CD4-positive, CD25-positive, alpha-beta regulatory T cell (primary cell): ENCODE measurements around the gene CAMK1D. TPM values are rescaled to one million over a fixed set of nuclear protein-coding genes. Genes with fewer than 3 reads are reported as not detected.

Experiments used
- ATAC-seq, 2 donors: fragments of 150-1000 bp; cut with Tn5 transposase; one replicate each; pipeline ENCODE4 v1.10.0; 2021; ENCODE audit warnings: low read depth in 2 of 2, moderate number of reproducible peaks in 2 of 2, moderate library complexity in 1 of 2
- DNase-seq, 3 donors: peaks; one replicate each; pipeline versions ENCODE4 v3.0.0 to v3.0.0-alpha.2; 2012 to 2022; ENCODE audit warnings: mixed read lengths in 1 of 3
- H3K27ac ChIP-seq: one replicate; pipeline ENCODE4 v1.7.0; 2013; ENCODE audit warnings: mild to moderate bottlenecking, low read length; ENCODE audit not compliant: insufficient read depth, poor library complexity, severe bottlenecking
- H3K27me3 ChIP-seq: one replicate; pipeline ENCODE4 v1.7.0; 2013; ENCODE audit warnings: low read length; ENCODE audit not compliant: control insufficient read depth, insufficient read depth
- H3K36me3 ChIP-seq: one replicate; pipeline ENCODE4 v1.7.0; 2013; ENCODE audit warnings: mild to moderate bottlenecking, low read length, moderate library complexity; ENCODE audit not compliant: control insufficient read depth, insufficient read depth
- H3K4me1 ChIP-seq: 2 replicates; pipeline ENCODE4 v1.7.0; 2013; ENCODE audit warnings: mild to moderate bottlenecking, low read length; ENCODE audit not compliant: insufficient read depth, control insufficient read depth, poor library complexity, severe bottlenecking
- H3K4me3 ChIP-seq: one replicate; pipeline ENCODE4 v1.7.0; 2013; ENCODE audit warnings: low read depth, mild to moderate bottlenecking, low read length, moderate library complexity
- H3K9me3 ChIP-seq, 2 experiments: 1 replicate in 1 of 2; 2 replicates in 1 of 2; pipeline ENCODE4 v1.7.0; 2013; ENCODE audit warnings: low read length in 2 of 2, mild to moderate bottlenecking in 1 of 2, moderate library complexity in 1 of 2; ENCODE audit not compliant: control insufficient read depth in 2 of 2
- H3K27ac Mint-ChIP-seq, 3 donors: one replicate each; pipeline ENCODE4 v1.8.0; 2020 to 2022; ENCODE audit warnings: mild to moderate bottlenecking in 3 of 3, mixed read lengths in 3 of 3, moderate library complexity in 2 of 3
- H3K27me3 Mint-ChIP-seq: one replicate; pipeline ENCODE4 v1.8.0; 2022; ENCODE audit warnings: mild to moderate bottlenecking, mixed read lengths
- H3K36me3 Mint-ChIP-seq: one replicate; pipeline ENCODE4 v1.8.0; 2020; ENCODE audit warnings: mixed read lengths
- H3K4me1 Mint-ChIP-seq, 4 donors: one replicate each; pipeline ENCODE4 v1.8.0; 2020 to 2022; ENCODE audit warnings: mixed read lengths in 4 of 4, mild to moderate bottlenecking in 1 of 4
- H3K4me3 Mint-ChIP-seq, 4 donors: one replicate each; pipeline ENCODE4 v1.8.0; 2020 to 2022; ENCODE audit warnings: mild to moderate bottlenecking in 4 of 4, mixed read lengths in 4 of 4, moderate library complexity in 3 of 4
- H3K9me3 Mint-ChIP-seq, 7 donors: one replicate each; pipeline ENCODE4 v1.8.0; 2020 to 2022; ENCODE audit warnings: mixed read lengths in 7 of 7, mild to moderate bottlenecking in 3 of 7, moderate library complexity in 2 of 7
- polyA plus RNA-seq, 4 donors: library from polyadenylated mRNA; unstranded; fragments of 300-500 nt; fragmentation: Illumina TruSeq; gene quantifications; one replicate each; pipeline ENCODE4 v1.2.3, GENCODE V29; 2021
- total RNA-seq: library from RNA; stranded (reverse); gene quantifications from one replicate; pipeline ENCODE4 v1.2.3, GENCODE V29; 2022

CAMK1D gene
- total and polyA plus RNA-seq, 5 donors from 2014 or later = 4.4 to 25.3 (median 5.2) TPM

DNA sequence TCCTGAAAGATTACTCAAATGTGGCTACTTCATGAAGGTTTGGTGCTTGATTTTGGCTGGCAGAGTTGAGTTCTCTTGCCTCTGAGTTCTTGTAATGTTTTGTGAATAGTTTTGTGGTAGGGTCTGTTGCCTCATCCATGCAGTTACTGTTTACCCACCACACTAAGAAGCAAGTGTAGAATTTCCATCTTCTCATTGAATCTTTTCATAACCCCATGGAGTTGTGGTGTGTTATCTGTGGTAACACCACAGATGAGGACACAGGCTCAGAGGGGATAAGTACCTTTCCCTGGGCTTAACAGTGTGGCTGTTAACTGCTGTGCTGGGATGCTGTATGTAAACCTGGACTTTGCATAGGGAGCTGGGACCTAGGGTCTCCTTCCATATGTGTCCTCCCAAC lies 186.3 kb downstream of the CAMK1D start:
- peaks cover 3% of the 10 kb centered on the region for H3K36me3 Mint-ChIP-seq

GRCh38 chr10:12538491-12538995 lies 189.2 kb downstream of the CAMK1D start:
- H3K36me3 Mint-ChIP-seq = no peaks in the 10 kb centered on the region
- Histone ChIP-seq H3K27me3 (no peaks in the 10 kb centered on the region), H3K9me3 (no peaks in the 10 kb centered on the region), H3K27ac (no peak overlapping the region), H3K4me1 (no peaks in the 10 kb centered on the region), H3K36me3 (no peaks in the 10 kb centered on the region), H3K4me3 (no peak overlapping the region)
- H3K9me3 Mint-ChIP-seq = peaks cover 0 to 5% (median 0%) of the 10 kb centered on the region in 7 donors
- H3K4me1 Mint-ChIP-seq = peaks cover 12 to 27% (median 19%) of the 10 kb centered on the region in 4 donors
- DNase-seq (no peak), ATAC-seq (no peak)
- H3K27me3 Mint-ChIP-seq = no peaks in the 10 kb centered on the region
- peak overlapping the region in 1 of 3 donors; percentile 50 for H3K27ac Mint-ChIP-seq
- no peak overlapping the region for H3K4me3 Mint-ChIP-seq

More for the DNA sequence above, 186.3 kb downstream of the CAMK1D start:
- Histone ChIP-seq H3K36me3 (no peaks in the 10 kb centered on the region), H3K4me1 (no peaks in the 10 kb centered on the region), H3K27me3 (no peaks in the 10 kb centered on the region), H3K4me3 (no peak overlapping the region), H3K9me3 (no peaks in the 10 kb centered on the region), H3K27ac (no peak overlapping the region)
- Mint-ChIP-seq H3K9me3 (peaks cover 0 to 10% (median 2%) of the 10 kb centered on the region in 7 donors), H3K4me1 (peaks cover 12 to 23% (median 18%) of the 10 kb centered on the region in 4 donors), H3K27ac (no peak overlapping the region), H3K27me3 (no peaks in the 10 kb centered on the region), H3K4me3 (no peak overlapping the region)
- no peak for ATAC-seq
- DNase-seq = no peak

- no peak overlapping the region for H3K4me3 Mint-ChIP-seq
- Histone ChIP-seq H3K4me3 (no peak overlapping the region), H3K27me3 (no peaks in the 10 kb centered on the region), H3K4me1 (no peaks in the 10 kb centered on the region), H3K36me3 (no peaks in the 10 kb centered on the region), H3K9me3 (no peaks in the 10 kb centered on the region), H3K27ac (no peak overlapping the region)
- H3K27me3 Mint-ChIP-seq = no peaks in the 10 kb centered on the region
- no peaks in the 10 kb centered on the region for H3K36me3 Mint-ChIP-seq
- ATAC-seq = no peak
- H3K27ac Mint-ChIP-seq = no peak overlapping the region
- peaks cover 14 to 26% (median 19%) of the 10 kb centered on the region in 4 donors for H3K4me1 Mint-ChIP-seq
- DNase-seq = no peak
- H3K9me3 Mint-ChIP-seq = no peaks in the 10 kb centered on the region
Measured at GRCh38 chr10:12539350-12540164, 190.2 kb downstream of the CAMK1D start.

GRCh38 chr10:12540341-12540781 lies 191.0 kb downstream of the CAMK1D start:
- Histone ChIP-seq H3K9me3 (no peaks in the 10 kb centered on the region), H3K27ac (no peak overlapping the region), H3K27me3 (no peaks in the 10 kb centered on the region), H3K4me3 (no peak overlapping the region), H3K36me3 (no peaks in the 10 kb centered on the region), H3K4me1 (no peaks in the 10 kb centered on the region)
- ATAC-seq (no peak), DNase-seq (no peak)
- H3K27ac Mint-ChIP-seq = no peak overlapping the region
- no peak overlapping the region for H3K4me3 Mint-ChIP-seq
- no peaks in the 10 kb centered on the region for H3K36me3 Mint-ChIP-seq
- peaks cover 0 to 1% (median 0%) of the 10 kb centered on the region in 7 donors for H3K9me3 Mint-ChIP-seq
- H3K27me3 Mint-ChIP-seq = no peaks in the 10 kb centered on the region
- peaks cover 12 to 25% (median 17%) of the 10 kb centered on the region in 4 donors for H3K4me1 Mint-ChIP-seq

GRCh38 chr10:12541446-12542067 lies 192.2 kb downstream of the CAMK1D start:
- Mint-ChIP-seq H3K27ac (peak overlapping the region in 1 of 3 donors; percentile 43), H3K4me3 (no peak overlapping the region), H3K4me1 (peaks cover 10 to 25% (median 17%) of the 10 kb centered on the region in 4 donors), H3K27me3 (no peaks in the 10 kb centered on the region), H3K9me3 (peaks cover 0 to 5% (median 2%) of the 10 kb centered on the region in 7 donors), H3K36me3 (no peaks in the 10 kb centered on the region)
- Histone ChIP-seq H3K27ac (no peak overlapping the region), H3K4me1 (no peaks in the 10 kb centered on the region), H3K27me3 (no peaks in the 10 kb centered on the region), H3K36me3 (no peaks in the 10 kb centered on the region), H3K4me3 (no peak overlapping the region), H3K9me3 (no peaks in the 10 kb centered on the region)
- no peak for ATAC-seq
- no peak for DNase-seq

DNA sequence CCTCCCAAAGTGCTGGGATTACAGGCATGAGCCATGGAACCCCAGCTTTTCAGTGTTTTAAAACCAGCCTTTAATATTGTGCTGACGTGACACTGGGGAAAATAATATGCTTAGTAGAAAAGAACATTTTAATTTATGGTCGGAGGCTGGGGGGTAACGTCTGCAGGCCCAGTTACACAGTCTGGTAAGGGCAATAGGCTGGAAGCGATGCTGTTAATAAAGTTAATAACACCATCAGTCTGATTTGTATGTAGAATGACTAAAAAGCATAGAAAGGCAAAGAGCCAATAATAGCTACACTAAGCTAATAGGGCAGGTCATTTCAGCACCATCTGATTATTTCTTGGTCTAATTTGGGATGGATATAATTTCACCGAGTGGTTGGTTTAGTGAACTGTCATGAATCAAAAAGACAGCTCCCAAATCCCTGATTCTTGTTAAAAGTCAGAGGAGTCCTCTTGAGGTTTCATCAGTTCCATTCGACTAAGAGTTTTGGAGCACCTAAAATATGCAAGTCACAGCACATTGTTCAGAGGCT lies 192.9 kb downstream of the CAMK1D start:
- Mint-ChIP-seq H3K9me3 (peaks cover 0 to 5% (median 2%) of the 10 kb centered on the region in 7 donors), H3K27me3 (no peaks in the 10 kb centered on the region), H3K4me1 (peaks cover 15 to 26% (median 20%) of the 10 kb centered on the region in 4 donors), H3K27ac (no peak overlapping the region), H3K4me3 (no peak overlapping the region), H3K36me3 (no peaks in the 10 kb centered on the region)
- ATAC-seq (no peak), DNase-seq (no peak)
- H3K27ac ChIP-seq = no peak overlapping the region
- H3K9me3 ChIP-seq = no peaks in the 10 kb centered on the region
- no peaks in the 10 kb centered on the region for H3K27me3 ChIP-seq
- H3K36me3 ChIP-seq = no peaks in the 10 kb centered on the region
- peaks cover 3% of the 10 kb centered on the region for H3K4me1 ChIP-seq
- H3K4me3 ChIP-seq = no peak overlapping the region

DNA sequence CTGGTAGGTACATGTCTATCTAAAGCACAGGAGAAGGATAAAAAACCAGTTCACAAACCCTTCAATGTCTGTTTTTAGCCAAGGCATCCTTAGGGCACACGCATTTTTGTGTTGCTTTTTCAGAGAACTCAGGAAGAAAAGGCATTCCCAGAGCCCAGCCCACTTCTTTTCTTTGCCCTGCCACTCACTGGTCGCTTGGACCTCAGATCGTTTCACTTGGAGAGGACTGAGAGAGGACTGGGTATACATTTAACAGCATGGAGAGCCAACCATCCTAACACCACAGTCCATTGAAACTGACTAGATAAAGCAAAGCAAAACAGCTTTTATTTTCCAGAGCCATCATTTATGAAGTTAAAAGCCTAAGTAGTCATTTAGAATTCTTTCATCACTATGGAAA lies 194.2 kb downstream of the CAMK1D start:
- Mint-ChIP-seq H3K36me3 (no peaks in the 10 kb centered on the region), H3K27me3 (no peaks in the 10 kb centered on the region), H3K27ac (no peak overlapping the region), H3K9me3 (peaks cover 0 to 5% (median 2%) of the 10 kb centered on the region in 7 donors), H3K4me3 (no peak overlapping the region), H3K4me1 (peaks cover 12 to 33% (median 25%) of the 10 kb centered on the region in 4 donors)
- H3K36me3 ChIP-seq = no peaks in the 10 kb centered on the region
- peaks cover 3% of the 10 kb centered on the region for H3K4me1 ChIP-seq
- DNase-seq = no peak
- H3K27me3 ChIP-seq = no peaks in the 10 kb centered on the region
- no peaks in the 10 kb centered on the region for H3K9me3 ChIP-seq
- no peak overlapping the region for H3K27ac ChIP-seq
- no peak overlapping the region for H3K4me3 ChIP-seq
- ATAC-seq = no peak
